ENCODE data around the gene TXNRD2.
"Not testable (repeated sequence)": the region's sequence is repeated elsewhere in the genome, so short reads cannot be mapped to it uniquely, and the experiment has no call there.

The TXNRD2 gene

DNA sequence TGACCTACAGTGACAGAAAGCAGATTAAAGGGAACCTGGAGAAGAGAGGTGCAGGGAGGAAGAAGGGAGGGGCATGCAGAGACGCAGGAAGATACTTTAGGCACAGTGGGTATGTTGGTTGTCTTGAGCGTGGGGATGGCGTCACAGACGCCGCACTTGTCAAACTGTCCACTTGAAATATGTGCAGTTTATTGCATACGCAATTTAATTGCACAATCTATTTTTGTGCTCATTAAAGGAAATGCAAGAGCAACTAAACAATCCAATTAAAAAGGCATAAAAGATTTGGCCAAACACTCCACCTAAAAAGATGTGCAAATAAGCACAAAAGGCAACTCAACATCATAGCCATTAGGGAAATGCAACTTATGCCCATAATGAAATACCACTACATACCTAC is 103.7 kb downstream of the TXNRD2 start:
- no peak for TF ChIP-seq CTCF (IDR thresholded peaks at IDR 0.05; ENCODE audit: low read depth, low read length, missing control alignments)
- DNase-seq (ENCODE audit: low read depth): no peak

DNA sequence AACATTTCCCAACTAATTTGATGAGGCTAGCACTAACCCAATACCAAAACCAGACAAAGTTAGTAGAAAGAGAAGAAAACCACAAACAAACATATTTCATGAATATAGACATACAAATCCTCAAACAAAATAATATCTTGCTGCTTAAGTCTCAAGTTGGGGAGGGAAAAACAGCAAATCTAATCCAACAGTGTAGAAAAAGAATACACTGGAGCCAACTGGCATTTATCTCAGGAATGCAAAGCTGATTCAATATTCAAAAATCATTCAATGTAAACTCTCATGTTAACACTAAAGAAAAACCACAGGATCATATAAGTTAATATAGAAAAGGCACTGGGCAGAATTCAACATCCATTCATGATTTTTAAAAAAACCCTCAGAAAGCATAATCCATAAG is 105.1 kb downstream of the TXNRD2 start:
- TF ChIP-seq CTCF (IDR thresholded peaks at IDR 0.05; ENCODE audit: low read depth, low read length, missing control alignments): no peak
- DNase-seq (ENCODE audit: low read depth): no peak
- no peak overlapping the region for H3K4me3 ChIP-seq (ENCODE audit: low read depth, low read length)

More for the DNA sequence above, 103.7 kb downstream of the TXNRD2 start:
- no peak overlapping the region for H3K4me3 ChIP-seq (ENCODE audit: low read depth, low read length)

DNA sequence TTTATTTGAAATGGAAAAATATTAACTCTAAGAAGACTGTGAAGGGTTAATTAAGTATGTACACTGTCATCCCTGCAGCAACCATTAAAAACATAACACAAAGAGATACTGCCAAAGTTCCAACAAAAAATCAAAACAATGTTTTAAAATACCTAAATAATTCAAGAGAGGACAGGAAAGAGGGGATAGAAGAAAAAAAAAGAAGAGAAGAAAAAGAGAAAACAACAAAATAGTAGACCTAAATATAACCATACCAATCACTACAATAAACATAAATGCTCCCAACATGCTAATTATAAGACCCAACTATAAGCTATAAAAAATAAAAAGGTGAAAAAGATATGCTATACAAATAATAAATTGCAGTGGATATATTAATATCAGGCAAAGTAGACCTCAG is 107.0 kb downstream of the TXNRD2 start:
- TF ChIP-seq CTCF (IDR thresholded peaks at IDR 0.05; ENCODE audit: low read depth, low read length, missing control alignments): no peak
- DNase-seq (ENCODE audit: low read depth): no peak
- H3K4me3 ChIP-seq (ENCODE audit: low read depth, low read length): no peak overlapping the region

GRCh38 chr22:19833327-19833726 is 108.3 kb downstream of the TXNRD2 start:
- H3K4me3 ChIP-seq (ENCODE audit: low read depth, low read length); DNase-seq (ENCODE audit: low read depth): not testable (repeated sequence)

DNA sequence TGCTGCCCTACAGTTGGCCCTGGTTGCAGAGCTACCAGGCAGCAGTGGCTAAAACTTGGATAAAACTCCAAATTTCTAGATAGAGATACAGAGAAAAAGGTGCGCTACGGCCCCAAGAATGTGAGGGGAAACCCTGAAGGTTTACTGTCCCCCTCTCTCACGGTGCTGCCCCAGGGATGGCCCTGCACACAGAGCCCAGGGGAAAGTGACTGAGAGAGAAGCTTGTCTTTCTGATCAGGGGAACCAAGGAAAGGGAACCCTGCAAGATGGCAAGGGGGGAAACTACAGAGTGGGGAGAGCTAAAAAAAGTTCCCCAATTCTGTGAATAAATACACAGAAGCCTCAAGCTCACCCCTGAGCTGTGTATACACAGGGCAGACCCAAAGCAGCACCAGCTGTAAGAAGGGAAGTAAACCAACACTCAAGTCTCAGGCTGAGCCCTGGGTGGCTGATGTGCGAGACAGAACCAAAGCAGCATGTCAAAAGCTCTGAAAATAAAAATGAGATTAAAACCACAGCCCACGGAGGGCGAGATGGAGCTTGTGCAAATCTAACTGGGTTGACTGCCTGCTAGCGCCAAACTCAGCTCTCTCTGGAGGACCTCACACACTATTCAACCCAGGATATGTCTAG is 109.0 kb downstream of the TXNRD2 start:
- no peak for TF ChIP-seq CTCF (IDR thresholded peaks at IDR 0.05; ENCODE audit: low read depth, low read length, missing control alignments)
- DNase-seq (ENCODE audit: low read depth): no peak
- H3K4me3 ChIP-seq (ENCODE audit: low read depth, low read length): no peak overlapping the region

GRCh38 chr22:19831979-19832378 is 109.6 kb downstream of the TXNRD2 start:
- H3K4me3 ChIP-seq (ENCODE audit: low read depth, low read length); DNase-seq (ENCODE audit: low read depth): not testable (repeated sequence)

DNA sequence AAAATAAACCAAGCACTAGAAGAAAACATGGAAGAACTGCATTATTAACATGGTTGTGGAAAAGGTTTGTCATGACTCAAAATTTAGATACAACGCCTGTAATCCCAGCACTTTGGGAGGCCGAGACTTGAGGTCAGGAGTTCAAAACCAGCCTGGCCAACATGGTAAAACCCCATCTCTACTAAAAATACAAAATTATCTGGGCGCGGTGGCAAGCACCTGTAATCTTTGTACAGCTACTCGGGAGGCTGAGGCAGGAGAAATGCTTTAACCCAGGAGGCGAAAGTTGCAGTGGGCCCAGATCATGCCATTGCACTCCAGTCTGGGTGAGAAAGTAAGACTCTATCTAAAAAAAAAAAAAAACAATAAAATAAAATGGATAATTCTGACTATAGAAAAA is 110.6 kb downstream of the TXNRD2 start:
- no peak for DNase-seq (ENCODE audit: low read depth)
- H3K4me3 ChIP-seq (ENCODE audit: low read depth, low read length): no peak overlapping the region
- no peak for TF ChIP-seq CTCF (IDR thresholded peaks at IDR 0.05; ENCODE audit: low read depth, low read length, missing control alignments)

DNA sequence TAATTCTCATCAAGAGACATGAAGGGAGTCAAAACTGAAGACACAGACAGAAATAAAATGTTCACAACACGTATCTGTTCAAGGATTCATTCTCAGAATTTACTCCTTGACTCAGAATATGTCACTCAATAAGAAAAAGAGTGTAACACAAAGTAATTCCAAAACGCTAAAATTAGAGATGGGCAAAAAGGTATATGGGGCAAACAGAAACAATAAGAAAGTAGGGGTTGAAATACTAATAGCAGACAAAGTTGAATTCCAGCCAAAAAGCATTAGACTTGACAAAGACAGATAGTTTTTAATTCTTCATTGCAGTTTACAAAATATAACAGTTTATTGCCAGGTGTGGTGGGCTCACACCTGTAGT is 113.6 kb downstream of the TXNRD2 start:
- no peak overlapping the region for H3K4me3 ChIP-seq (ENCODE audit: low read depth, low read length)
- no peak for TF ChIP-seq CTCF (IDR thresholded peaks at IDR 0.05; ENCODE audit: low read depth, low read length, missing control alignments)
- no peak for DNase-seq (ENCODE audit: low read depth)
